ENCODE measurements around the gene TELO2.

Gene TELO2

DNA sequence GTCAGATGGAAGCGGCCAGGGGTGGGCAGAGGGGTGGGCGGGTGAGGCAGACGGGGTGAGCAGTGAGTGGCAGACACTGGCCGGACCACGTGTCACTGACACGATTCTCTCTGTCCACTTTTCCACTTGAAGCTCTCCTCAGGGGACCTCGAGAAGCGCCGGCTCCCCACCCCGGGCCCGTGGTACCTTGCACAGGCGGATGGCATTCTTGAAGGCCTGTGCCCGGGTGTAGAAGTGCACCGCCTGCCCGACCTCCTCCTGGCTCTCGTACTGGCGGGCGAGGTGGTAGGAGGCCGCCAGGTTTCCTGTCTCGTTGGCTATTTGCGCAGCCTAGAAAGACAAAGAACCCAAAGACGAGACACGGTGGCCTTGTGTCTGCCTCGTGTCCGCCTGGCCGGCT, 31.2 kb downstream of the TELO2 start:
- no peak for DNase-seq

DNA sequence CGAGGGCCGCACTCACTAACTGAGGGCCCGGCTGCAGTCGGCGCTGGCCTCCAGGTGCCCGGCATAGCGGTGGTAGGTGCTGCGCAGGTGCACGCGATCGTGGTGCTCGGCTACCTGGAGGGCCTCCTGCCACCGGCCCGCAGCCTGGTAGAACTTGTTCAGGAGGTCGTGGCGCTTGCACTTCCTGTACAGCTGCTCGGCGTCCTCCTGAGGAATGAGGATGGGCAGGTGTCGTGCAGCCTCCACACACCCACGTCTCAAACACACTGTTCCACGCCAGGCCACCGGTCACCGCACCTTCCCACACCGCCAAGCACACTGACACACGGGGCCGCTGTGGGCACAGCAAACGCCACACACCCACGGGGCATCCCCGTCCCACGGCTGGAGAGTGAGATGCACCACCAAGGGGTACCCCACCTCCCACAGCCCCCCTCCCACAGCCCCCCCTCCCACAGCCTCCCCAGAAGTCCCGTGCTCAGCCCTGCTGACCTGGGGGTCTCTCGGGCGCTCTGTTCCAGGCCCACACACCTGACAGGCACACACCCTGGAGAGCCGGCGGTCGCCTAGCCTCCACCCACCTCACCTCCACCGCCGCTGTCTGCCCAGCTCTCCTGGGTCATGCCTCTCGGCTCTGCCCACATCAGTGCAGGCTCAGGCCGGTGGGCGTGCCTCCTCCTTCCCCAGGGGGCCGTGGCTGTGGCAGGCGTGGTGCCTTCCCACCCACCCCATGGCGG, 32.9 kb downstream of the TELO2 start:
- DNase-seq: no peak

DNA sequence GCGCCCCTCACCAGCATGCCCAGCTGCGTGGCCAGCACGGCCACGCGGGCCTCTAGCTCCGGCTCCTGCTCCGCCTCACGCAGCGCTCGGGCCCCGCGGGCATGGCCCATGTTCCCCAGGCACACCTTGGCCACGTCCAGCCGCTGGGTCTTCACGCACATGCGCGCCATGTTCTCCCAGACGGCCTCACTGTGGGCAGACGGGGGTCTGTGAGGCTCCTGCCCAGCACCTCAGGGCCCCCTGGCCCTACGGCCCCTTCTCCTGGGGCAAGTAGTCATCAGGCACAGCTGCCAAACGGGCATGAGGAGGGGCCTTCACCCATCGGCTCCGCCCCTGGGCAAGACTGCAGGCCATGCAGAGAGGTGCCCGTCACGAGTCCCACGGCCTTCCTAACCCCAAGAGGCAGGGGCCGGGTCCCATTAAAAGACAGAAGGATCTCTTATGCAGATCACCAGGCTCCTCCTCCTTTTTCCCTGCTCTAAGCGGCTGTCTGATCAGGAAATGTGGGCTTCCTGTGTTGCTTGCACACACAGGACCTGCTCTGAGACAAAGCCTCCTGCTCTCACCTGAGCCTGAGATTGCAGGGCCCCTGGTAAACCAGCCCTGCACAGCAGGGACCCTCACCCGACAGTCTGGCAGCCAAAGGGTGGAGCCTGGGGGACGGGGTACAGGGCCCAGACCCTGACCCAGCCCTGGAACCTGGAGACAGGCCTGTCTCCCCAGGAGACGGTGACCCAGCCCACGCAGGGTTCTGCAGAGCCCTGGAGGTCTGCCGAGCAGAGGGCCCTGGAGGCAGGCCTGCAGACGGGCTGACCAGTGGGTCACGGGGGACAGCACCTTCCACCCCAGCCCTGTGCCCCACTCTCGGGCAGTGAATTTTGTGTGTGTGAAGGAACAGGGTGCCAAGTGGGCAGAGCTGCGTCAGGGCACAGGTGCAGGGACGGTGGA, 33.7 kb downstream of the TELO2 start:
- no peak for DNase-seq

DNA sequence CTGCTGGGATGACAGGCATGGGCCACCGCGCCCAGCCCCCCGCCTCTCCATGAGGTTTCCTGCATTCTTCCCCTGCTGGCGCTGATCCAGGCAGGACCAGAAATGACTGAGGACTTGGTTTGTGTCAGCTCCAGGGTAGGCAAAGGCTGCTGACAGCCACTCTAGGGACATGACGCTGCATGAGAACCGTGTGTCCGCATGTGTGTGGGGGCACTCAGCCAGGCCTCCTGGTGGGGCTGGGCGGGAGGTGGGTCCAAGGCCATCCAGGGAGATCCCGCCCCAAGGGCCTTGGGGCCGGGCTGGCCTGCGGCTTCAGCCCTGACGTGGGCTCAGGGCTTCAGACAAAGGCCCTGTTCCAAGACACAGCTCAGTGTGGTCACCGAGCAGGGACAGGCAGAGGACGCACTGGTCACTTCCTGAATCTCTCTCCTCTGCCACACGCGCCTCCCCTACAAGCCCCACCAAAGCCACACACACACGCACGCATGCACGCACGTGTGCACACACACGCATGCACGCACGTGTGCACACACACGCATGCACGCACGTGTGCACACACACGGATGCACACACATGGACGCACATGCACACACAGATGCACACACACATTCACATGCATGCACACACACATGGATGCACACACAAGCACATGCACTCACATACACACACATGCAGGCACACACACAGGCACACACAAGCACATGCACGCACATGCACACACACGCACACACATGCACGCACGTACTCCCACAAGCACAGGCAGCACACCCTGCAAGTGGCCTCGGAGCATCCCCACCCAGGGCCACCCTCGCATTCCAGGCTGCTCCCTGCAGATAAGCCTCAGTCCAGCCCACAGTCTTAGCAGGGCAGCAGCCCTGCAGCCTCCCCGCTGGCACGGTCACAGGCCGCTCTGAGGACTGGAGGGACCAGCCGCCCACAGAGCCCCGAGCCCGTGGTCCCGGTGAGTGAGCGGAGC, 35.0 kb downstream of the TELO2 start:
- no peak for DNase-seq

DNA sequence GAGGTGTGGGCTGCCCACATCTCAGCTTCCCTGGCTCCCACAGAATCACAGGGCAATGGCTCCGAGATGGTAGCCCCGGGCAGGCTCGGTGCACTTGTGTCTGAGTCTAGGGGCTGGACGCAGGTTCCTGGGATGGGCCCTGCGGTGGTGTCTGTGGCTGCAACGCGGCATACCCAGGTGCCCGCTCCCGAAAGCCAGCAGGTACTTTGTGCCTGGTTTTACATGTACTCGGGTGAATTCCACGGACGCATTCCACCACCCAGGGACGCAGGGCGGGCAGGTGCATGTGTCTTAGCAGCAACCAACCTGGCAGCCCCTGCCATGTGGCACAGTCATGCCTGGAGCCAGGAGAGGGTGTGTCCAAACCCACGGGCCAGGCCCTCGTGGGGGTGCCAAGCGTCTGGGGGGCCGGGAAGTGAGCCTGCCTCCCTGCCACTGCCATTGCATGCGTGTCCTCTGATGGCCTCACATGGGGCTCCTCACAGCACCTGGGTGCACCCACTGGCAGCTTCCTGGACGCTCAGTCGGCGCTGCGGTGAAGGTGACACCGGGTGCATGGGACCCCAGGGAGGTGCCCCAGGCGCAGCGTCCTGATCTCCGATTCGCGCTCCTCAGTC, 35.9 kb downstream of the TELO2 start:
- DNase-seq: no peak

DNA sequence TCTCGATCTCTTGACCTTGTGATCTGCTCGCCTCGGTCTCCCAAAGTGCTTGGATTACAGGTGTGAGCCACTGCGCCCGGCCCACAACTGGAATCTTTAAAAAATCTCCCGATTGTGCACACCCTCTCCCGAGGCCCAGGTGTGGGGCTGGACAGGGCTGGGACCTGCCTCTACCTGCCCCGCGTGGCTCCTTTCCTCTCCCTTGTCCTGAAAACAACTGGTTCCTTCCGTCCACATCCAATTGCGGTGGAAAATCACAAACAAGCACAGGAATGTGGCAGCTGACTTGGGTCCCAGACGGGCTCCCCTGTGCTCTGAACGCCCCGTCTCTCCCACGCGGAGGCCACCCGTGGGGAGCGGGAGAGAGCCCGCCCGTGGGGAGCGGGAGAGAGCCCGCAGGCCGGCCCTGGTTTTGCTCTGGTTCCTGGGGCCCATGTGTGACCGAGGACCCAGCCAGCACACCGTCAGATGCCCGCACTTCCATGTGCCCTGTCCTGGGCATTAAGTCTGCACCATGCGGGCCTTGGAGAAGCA, 37.3 kb downstream of the TELO2 start:
- DNase-seq: no peak

DNA sequence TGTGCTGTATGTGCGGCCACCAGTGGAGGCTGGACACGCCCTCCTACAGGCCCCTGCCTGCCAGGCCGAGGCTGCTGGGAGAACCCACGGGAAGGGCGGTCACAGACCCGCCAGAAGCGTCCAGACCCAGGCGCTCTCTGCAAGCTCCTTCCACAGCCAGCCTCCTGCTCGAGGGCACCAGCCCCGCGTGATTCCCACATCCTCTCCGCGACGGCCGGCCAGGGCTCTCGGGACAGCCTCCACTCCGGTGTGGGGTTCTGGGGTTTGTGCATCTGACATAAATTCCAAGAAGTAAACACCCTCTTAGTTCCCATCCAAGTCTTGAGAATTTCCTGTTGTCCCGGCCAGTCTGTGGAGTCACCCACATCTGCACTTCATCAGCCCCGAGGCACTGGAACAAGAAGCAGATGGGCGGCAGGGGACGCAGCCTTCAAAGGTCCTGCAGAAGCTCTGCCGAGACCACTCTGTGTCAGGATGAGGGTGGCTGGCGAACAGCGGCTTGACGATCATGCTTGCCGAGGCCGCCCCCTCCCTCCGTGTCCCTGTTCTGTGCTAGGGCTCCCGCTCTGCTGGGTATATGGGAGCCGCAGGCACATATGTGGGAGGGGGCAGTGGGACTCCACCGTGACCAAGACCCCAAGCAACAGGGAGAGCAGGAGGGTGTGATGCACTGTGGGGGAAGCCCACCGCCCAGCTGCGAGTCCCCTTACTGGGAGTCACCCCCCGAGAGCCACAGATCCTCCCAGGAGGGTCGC, 37.9 kb downstream of the TELO2 start:
- no peak for DNase-seq

DNA sequence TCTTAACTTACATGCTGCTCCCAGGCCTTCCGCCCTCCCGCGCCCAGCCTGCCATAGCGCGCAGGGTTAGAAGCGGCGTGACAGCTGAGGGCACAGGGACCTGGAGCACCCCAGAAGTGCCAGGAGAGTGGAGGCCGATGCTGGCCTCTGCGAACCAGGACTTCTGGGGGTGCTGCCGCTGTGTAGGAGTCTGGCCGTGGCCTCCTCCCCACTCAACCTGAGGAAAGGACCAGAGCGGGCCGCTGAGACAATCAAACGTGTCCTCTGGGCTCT, 38.4 kb downstream of the TELO2 start:
- DNase-seq: no peak

DNA sequence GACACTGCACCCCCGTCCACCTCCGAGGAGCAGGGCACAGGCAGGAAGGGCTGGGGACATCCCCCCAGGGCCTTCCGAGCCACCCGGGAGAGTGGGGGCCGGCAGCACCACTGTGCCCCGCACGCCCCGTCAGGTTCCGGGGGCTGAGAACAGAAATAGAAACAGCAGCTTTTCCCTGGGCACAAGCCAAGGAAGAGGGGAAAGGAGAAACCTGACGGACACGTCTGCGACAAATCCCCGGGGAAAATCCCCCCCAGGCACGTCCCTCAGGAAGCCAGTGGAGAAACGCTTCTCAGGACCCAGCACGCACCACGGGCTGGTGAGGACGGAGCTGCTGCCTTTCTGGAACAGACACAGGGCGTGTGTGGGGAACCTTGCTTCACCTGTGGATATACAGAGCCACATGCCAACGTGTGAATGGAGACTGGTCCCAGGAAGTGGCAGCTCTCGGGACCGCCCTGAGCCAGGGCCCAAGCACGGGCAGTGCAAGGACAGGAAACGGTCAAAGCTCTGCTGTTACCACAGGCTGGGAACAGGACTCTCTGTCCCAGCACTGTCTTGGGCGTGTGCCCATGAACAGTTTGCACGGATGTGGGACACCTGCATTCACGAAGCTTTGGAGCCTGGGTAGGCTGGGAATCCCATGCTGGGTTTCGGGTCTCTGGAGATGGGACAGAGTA, 39.1 kb downstream of the TELO2 start:
- no peak for DNase-seq

DNA sequence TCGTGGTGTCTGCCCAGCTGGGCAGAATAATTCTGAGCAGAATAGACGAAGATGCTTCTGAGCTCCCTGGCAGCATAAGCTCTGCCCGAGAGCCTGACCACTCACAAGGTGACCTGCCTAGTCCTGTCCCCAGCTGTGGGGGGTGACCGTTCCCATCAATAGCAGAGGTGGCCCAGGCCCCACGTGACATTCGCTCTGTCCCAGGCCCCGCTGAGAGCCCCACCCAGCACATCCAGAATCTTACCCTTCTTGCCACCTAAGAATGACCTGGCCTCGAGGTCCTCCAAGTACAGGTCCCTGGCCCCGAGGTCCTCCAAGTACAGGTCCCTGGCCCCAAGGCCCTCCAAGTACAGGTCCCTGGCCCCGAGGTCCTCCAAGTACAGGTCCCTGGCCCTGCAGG, 39.6 kb downstream of the TELO2 start:
- no peak for DNase-seq

DNA sequence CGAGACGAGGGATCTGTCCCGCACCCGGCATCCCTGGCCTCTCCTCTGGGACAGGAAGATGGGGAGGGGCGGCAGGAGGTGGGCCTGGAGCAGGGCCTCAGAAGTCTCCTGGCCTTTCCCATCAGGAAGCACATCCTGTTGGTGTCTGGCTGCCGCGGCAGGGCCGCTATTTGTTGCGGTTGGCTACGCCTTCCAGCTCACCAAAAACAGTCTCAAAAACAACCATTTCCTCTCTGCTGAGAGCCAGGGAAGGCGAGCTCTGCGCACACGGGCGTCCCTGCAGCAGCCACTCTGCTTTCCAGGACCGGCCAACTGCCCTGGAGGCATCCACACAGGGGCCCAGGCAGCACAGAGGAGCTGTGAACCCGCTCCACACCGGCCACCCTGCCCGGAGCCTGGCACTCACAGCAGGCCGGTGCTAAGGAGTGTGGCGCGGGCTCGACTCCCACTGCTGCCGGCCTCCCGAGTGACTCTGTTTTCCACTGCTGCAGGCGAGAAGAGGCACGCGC, 40.3 kb downstream of the TELO2 start, which contains the start of gene TMEM204:
TMEM204 (plus strand) TSS at position 224 of the 509 bp plus-strand sequence. CDS start 610 bp downstream, outside the sequence.
- DNase-seq: no peak

DNA sequence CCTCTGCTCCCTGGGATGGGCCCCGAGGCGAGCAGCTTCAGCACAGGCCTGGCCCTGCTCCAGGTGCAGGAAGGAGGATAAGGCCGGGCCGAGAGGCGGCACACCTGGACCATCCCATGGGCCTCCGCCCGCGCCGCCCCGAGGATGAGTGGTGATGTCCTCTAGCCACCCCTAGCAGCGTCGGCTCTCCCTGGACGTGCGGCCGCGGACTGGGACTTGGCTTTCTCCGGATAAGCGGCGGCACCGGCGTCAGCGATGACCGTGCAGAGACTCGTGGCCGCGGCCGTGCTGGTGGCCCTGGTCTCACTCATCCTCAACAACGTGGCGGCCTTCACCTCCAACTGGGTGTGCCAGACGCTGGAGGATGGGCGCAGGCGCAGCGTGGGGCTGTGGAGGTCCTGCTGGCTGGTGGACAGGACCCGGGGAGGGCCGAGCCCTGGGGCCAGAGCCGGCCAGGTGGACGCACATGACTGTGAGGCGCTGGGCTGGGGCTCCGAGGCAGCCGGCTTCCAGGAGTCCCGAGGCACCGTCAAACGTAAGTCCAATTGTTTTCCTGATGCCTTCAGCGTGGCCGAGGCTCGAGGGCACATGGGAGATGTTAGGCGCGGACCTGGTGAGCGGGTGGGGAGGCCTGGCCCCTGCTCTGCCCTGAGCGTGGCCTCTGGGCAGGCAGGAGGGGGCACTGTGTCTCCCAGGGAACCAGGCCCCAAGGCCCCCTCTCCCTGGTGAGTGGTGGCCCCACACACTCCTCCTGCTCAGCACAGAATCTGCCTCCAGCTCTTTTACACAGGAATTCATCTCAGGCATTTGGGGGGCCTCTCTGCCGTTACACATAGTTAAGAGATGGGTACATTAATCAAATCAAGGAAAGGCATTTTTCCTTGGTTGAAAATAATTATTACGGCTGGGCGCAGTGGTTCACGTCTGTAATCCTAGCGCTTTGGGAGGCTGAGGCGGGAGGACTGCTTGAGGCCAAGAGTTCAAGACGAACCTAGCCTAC, 41.2 kb downstream of the TELO2 start:
- DNase-seq: no peak

DNA sequence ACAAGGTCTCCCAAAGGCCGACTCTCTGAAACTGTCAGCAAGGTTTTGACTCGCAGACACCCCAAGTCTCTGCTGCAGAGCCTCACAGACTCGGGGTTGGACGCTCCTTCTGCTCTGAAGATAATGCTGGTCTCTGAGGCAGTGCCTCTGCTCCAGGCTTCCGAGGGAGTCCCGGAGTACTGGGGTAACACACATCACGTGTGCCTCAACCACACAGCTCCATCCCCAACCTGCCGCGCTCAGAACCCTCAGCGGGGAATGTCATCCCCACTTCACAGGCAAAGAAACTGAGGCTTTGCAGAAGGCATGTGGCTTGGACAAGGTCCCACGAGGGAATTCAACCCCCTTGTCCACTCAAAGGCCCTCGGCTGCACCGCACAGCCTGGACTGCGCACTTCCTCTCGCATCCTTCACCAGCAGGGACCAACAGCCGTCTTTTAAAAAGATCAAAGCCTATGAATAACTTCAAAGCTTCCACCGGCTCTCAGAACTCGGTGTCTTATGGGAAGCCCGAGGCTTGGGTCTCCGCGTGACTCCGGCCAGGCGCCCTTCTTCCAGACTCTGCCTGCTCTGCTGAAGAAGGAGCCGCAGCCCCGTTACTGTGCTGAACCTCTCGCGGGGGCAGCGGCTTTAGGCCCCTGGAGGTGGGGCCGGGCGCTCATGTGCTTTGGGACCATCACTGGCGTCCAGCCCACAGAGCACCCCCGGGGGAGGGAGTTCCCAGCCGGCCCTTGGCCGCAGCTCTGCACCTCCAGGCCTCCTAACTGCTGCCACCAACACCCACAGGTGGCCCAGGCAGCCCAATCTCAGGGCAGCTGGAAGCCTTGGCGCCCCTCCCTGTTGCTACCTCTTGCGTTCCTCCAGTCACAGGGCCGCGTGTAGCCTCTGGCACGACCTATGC, 42.5 kb downstream of the TELO2 start:
- no peak for DNase-seq

DNA sequence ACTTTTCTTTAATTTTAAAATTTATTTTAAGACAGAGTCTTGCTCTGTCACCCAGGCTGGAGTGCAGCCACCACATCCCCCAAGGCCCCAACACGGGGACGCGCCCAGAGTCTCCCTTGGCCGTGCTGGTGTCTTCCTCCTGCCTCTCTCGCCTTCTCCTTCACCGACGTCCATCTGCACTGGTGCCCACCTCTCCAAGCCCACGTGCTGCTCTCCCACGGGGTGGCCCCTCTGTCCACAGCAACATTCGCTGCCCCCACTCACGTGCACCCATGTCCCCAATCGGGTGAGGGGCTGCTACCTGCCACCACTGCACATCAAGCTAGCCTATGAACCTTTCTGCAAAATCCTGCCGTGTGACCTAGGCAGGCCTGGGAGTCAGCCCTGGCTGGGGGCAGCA, 43.4 kb downstream of the TELO2 start:
- DNase-seq: no peak

DNA sequence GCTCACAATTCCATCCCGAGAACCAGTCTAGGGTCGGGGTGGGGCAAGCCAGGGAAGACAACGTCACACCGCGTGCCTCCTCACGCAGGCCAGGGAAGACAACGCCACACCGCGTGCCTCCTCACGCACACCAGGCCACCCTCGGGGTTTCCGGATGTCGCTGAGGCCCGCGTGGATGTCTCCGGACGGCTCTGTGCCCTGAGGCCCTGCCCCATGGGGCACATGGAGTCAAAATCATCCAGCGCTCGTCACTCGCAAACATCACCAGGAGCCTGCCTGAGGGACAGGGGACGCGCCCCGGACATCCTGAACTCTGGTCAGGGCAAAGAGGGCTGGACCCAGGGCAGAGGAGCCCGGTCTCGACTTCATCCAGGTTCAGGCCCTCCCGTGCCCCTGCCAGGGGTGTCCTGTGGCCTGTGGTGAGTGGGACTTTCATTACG, 44.0 kb downstream of the TELO2 start:
- no peak for DNase-seq

DNA sequence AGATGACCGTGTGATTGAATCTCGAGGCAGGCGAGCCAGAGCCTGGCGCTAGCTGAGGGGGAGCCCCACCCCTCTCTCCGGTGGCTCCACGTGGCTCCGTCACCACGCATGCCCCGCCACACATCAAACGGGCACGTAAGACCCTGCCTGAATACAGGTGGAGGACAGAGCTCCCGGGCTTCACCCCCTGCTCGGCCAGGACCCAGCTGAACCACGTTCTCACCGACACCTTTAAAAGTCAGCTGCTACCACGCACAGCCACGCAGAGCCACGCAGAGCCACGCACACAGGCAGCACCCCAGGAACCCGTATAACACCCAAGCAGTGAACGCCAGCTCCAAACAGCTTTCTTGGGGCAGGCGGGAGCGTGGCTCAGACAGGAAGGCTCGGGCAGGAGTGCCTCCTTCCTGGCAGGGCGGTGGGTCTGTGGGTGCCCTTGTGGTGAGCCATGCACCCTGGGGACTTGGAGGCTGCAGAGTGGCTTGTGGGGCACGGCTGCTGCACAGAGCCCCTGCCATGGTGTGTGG, 44.7 kb downstream of the TELO2 start:
- DNase-seq: no peak

DNA sequence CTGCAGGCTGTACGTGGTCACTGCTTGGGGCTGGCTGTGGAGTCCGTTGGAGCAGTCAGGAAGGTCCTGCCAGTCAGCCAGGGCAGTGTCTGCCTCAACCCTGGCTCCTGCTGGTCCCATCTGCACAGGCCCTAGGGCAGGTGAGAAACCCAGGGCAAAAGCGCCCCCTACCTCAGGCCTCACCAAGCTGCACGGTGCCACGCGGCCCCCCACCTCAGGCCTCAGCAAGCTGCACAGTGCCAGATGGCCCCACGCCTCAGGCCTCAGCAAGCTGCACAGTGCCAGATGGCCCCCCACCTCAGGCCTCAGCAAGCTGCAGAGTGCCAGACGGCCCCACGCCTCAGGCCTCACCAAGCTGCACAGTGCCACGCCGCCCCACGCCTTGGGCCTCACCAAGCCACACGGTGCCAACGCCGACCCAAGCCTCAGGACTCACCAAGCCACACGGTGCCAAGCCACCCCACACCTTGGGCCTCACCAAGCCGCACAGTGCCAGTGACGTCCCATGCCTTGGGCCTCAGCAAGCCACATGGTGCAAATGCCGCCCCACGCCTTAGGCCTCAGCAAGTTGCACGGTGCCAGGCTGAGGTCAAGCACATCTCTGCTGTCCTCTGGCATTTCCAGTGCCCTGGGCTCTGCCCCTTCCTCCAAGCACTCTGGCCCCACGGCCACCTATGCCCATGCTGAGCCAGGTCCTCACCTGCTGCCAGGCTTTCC, 45.8 kb downstream of the TELO2 start:
- DNase-seq: no peak
